ENCODE results near the gene TMEM179. TPM values are rescaled to one million over a fixed set of nuclear protein-coding genes. Genes with fewer than 3 reads are reported as not detected.

Gene TMEM179
- total RNA-seq, 2 donors from 2014 or later, result 0.52 to 2.2 TPM

GRCh38 chr14:104603711-104604401 is 716 bp downstream of the TMEM179 start:
- no peak for DNase-seq (ENCODE audit: low spot score)
- no peak for TF ChIP-seq CTCF (IDR thresholded peaks at IDR 0.05)
- no peak overlapping the region for H3K27ac ChIP-seq
- H3K36me3 ChIP-seq, result no peaks in the 10 kb centered on the region
- H3K9me3 ChIP-seq, result no peaks in the 10 kb centered on the region
- peak overlapping the region in 1 of 2 donors; percentile 39 for H3K4me3 ChIP-seq
- peaks cover 0 to 11% of the 10 kb centered on the region in 2 donors for H3K4me1 ChIP-seq
- H3K27me3 ChIP-seq, result no peaks in the 10 kb centered on the region

GRCh38 chr14:104602933-104603325 is 1.6 kb downstream of the TMEM179 start:
- peaks cover 0 to 15% of the 10 kb centered on the region in 2 donors for H3K4me1 ChIP-seq
- TF ChIP-seq CTCF (IDR thresholded peaks at IDR 0.05), result no peak
- H3K27me3 ChIP-seq, result no peaks in the 10 kb centered on the region

GRCh38 chr14:104602315-104602932 is 2.1 kb downstream of the TMEM179 start:
- no peaks in the 10 kb centered on the region for H3K27me3 ChIP-seq
- H3K4me3 ChIP-seq, result no peak overlapping the region
- H3K9me3 ChIP-seq, result no peaks in the 10 kb centered on the region
- no peaks in the 10 kb centered on the region for H3K36me3 ChIP-seq
- H3K27ac ChIP-seq, result no peak overlapping the region
- TF ChIP-seq CTCF (IDR thresholded peaks at IDR 0.05), result no peak
- DNase-seq (ENCODE audit: low spot score), result no peak
- H3K4me1 ChIP-seq, result peaks cover 0 to 15% of the 10 kb centered on the region in 2 donors

More at GRCh38 chr14:104602933-104603325, 1.6 kb downstream of the TMEM179 start:
- Histone ChIP-seq H3K4me3 (no peak overlapping the region), H3K27ac (no peak overlapping the region), H3K9me3 (no peaks in the 10 kb centered on the region), H3K36me3 (no peaks in the 10 kb centered on the region)
- DNase-seq (ENCODE audit: low spot score), result no peak

GRCh38 chr14:104601786-104602185 is 2.8 kb downstream of the TMEM179 start:
- H3K4me1 ChIP-seq, result peaks cover 0 to 15% of the 10 kb centered on the region in 2 donors
- no peak for TF ChIP-seq CTCF (IDR thresholded peaks at IDR 0.05)
- H3K36me3 ChIP-seq, result no peaks in the 10 kb centered on the region
- no peak overlapping the region for H3K27ac ChIP-seq
- H3K27me3 ChIP-seq, result no peaks in the 10 kb centered on the region
- H3K4me3 ChIP-seq, result no peak overlapping the region
- DNase-seq (ENCODE audit: low spot score), result no peak
- no peaks in the 10 kb centered on the region for H3K9me3 ChIP-seq

- peaks cover 0 to 15% of the 10 kb centered on the region in 2 donors for H3K4me1 ChIP-seq
- no peak overlapping the region for H3K4me3 ChIP-seq
- DNase-seq (ENCODE audit: low spot score), result no peak
- H3K27me3 ChIP-seq, result no peaks in the 10 kb centered on the region
- no peaks in the 10 kb centered on the region for H3K9me3 ChIP-seq
- H3K36me3 ChIP-seq, result no peaks in the 10 kb centered on the region
- no peak for TF ChIP-seq CTCF (IDR thresholded peaks at IDR 0.05)
- no peak overlapping the region for H3K27ac ChIP-seq
These were observed 3.8 kb downstream of the TMEM179 start for GRCh38 chr14:104600805-104601204.
